Measurements from ENCODE around the gene RUFY4.

GRCh38 chr2:218130822-218131221 is 61.8 kb downstream of the RUFY4 start:
- TF ChIP-seq CTCF (IDR thresholded peaks at IDR 0.05) (no peak), POLR2A (IDR thresholded peaks at IDR 0.05) (no peak)

Data from thyroid gland (tissue), 4 donors.